Measurements from ENCODE around the gene TSGA10IP.

The TSGA10IP gene

DNA sequence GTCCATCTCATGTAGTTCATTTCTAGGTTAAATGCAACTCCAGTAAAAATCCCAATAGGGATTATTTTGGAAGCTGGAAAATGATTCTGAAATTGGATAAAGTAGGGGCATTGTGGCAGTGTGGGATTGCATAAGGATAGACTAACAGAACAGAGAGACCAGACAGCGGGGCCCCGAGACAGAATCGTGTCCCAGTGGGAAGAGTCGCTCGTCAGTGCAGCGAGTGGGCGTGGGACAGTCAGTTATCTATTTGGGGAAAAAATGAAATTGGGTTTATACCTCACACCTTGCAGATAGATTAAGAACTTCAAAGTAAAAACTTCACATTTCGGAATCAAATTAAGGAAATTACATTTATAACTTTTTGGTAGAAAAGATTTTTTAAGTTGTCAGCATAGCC lies 26.8 kb downstream of the TSGA10IP start:
- Histone ChIP-seq H3K27me3 (ENCODE audit: insufficient read depth, low read length) (no peaks in the 10 kb centered on the region), H3K9ac (ENCODE audit: low read length) (no peak overlapping the region), H3K79me2 (ENCODE audit: insufficient read depth, low read length) (no peaks in the 10 kb centered on the region), H3K4me2 (ENCODE audit: low read length) (no peak overlapping the region), H3F3A (ENCODE audit: insufficient read depth, low read length) (no peaks in the 10 kb centered on the region), H2AFZ (ENCODE audit: low read length) (no peak overlapping the region), H3K27ac (ENCODE audit: low read depth, low read length, poor library complexity, severe bottlenecking) (no peak overlapping the region), H3K9me2 (ENCODE audit: low read depth, low read length) (no peaks in the 10 kb centered on the region), H3K4me1 (ENCODE audit: insufficient read depth, low read length, severe bottlenecking) (no peaks in the 10 kb centered on the region), H3K4me3 (ENCODE audit: low read depth, low read length, poor library complexity, severe bottlenecking) (no peak overlapping the region), H4K20me1 (ENCODE audit: insufficient read depth, low read length) (no peaks in the 10 kb centered on the region), H3K36me3 (ENCODE audit: insufficient read depth, low read length) (peaks cover 61% of the 10 kb centered on the region), H3K9me3 (ENCODE audit: low read length) (no peaks in the 10 kb centered on the region)
- TF ChIP-seq EZH2 (IDR thresholded peaks at IDR 0.05; ENCODE audit: borderline replicate concordance, low read length), result no peak
- TF ChIP-seq, protein P1, sequence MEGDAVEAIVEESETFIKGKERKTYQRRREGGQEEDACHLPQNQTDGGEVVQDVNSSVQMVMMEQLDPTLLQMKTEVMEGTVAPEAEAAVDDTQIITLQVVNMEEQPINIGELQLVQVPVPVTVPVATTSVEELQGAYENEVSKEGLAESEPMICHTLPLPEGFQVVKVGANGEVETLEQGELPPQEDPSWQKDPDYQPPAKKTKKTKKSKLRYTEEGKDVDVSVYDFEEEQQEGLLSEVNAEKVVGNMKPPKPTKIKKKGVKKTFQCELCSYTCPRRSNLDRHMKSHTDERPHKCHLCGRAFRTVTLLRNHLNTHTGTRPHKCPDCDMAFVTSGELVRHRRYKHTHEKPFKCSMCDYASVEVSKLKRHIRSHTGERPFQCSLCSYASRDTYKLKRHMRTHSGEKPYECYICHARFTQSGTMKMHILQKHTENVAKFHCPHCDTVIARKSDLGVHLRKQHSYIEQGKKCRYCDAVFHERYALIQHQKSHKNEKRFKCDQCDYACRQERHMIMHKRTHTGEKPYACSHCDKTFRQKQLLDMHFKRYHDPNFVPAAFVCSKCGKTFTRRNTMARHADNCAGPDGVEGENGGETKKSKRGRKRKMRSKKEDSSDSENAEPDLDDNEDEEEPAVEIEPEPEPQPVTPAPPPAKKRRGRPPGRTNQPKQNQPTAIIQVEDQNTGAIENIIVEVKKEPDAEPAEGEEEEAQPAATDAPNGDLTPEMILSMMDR (IDR thresholded peaks at IDR 0.05; ENCODE audit: low read length), result no peak

DNA sequence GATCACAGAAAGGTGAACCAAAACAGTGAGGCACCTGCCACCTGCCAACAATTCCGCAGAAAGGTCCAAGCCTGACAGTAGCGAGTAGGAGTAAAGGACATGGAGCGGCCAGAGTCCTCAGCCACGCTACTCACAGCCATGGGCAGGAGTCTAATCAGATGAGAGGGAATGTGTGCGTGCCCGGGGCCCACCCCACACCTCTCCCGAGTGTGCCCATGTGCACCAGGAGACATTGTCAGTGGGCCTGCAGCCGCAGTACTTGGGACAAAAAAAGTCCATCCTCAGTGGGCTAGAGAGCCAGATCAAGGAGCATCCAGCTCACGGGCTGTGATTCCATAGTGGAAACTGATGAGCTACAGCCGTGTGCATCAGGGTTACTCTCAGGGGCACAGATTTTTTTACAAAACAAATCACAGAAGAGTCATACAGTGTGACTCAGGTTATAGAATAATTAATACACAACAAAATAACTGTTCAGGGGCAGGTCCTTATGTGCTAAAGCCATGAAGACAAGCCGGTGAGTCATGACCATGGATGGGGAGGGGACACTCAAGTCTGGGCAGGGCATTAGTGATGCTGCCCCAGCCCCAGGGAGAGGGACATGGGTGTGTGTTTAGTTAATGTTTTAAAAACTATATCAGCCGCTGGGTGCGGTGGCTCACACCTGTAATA lies 28.3 kb downstream of the TSGA10IP start:
- Histone ChIP-seq H3K9me3 (ENCODE audit: low read length) (no peaks in the 10 kb centered on the region), H3K27me3 (ENCODE audit: insufficient read depth, low read length) (no peaks in the 10 kb centered on the region), H3K36me3 (ENCODE audit: insufficient read depth, low read length) (peaks cover 55% of the 10 kb centered on the region), H3K4me2 (ENCODE audit: low read length) (no peak overlapping the region), H2AFZ (ENCODE audit: low read length) (no peak overlapping the region), H3F3A (ENCODE audit: insufficient read depth, low read length) (no peaks in the 10 kb centered on the region), H4K20me1 (ENCODE audit: insufficient read depth, low read length) (no peaks in the 10 kb centered on the region), H3K27ac (ENCODE audit: low read depth, low read length, poor library complexity, severe bottlenecking) (no peak overlapping the region), H3K9me2 (ENCODE audit: low read depth, low read length) (no peaks in the 10 kb centered on the region), H3K4me3 (ENCODE audit: low read depth, low read length, poor library complexity, severe bottlenecking) (no peak overlapping the region), H3K79me2 (ENCODE audit: insufficient read depth, low read length) (no peaks in the 10 kb centered on the region), H3K9ac (ENCODE audit: low read length) (no peak overlapping the region), H3K4me1 (ENCODE audit: insufficient read depth, low read length, severe bottlenecking) (no peaks in the 10 kb centered on the region)
- TF ChIP-seq, protein P1 (IDR thresholded peaks at IDR 0.05; ENCODE audit: low read length), result no peak
- TF ChIP-seq EZH2 (IDR thresholded peaks at IDR 0.05; ENCODE audit: borderline replicate concordance, low read length), result no peak

DNA sequence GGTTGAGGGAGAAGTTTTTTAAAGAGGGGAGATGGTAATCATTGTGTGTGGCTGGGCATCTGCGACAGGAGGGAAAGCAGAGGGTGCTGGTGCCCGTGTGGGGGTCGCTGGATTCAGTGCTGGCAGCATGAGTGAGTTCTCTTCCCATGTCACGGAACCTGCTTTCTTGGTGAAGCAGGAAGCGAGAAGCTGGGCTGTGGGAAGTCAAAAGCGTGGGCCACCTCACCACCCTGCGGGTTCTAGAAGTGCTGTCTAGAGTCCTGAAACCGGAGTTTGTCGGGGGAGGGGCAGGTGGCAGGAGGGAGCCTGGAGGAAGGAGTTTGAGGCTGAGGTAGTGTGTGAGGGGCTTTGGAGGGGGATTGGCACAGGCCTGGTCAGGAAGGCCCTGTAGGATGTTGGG lies 30.5 kb downstream of the TSGA10IP start:
- no peaks in the 10 kb centered on the region for H3K4me1 ChIP-seq (ENCODE audit: insufficient read depth, low read length, severe bottlenecking)
- no peaks in the 10 kb centered on the region for H3K9me3 ChIP-seq (ENCODE audit: low read length)
- no peak for TF ChIP-seq EZH2 (IDR thresholded peaks at IDR 0.05; ENCODE audit: borderline replicate concordance, low read length)
- TF ChIP-seq, protein P1 (IDR thresholded peaks at IDR 0.05; ENCODE audit: low read length), result no peak
- peaks cover 47% of the 10 kb centered on the region for H3K36me3 ChIP-seq (ENCODE audit: insufficient read depth, low read length)
- H3K4me3 ChIP-seq (ENCODE audit: low read depth, low read length, poor library complexity, severe bottlenecking), result no peak overlapping the region
- no peaks in the 10 kb centered on the region for H4K20me1 ChIP-seq (ENCODE audit: insufficient read depth, low read length)
- no peak overlapping the region for H3K4me2 ChIP-seq (ENCODE audit: low read length)
- no peaks in the 10 kb centered on the region for H3F3A ChIP-seq (ENCODE audit: insufficient read depth, low read length)
- H3K9ac ChIP-seq (ENCODE audit: low read length), result no peak overlapping the region
- H2AFZ ChIP-seq (ENCODE audit: low read length), result no peak overlapping the region
- H3K27ac ChIP-seq (ENCODE audit: low read depth, low read length, poor library complexity, severe bottlenecking), result no peak overlapping the region
- no peaks in the 10 kb centered on the region for H3K79me2 ChIP-seq (ENCODE audit: insufficient read depth, low read length)
- H3K27me3 ChIP-seq (ENCODE audit: insufficient read depth, low read length), result no peaks in the 10 kb centered on the region
- H3K9me2 ChIP-seq (ENCODE audit: low read depth, low read length), result no peaks in the 10 kb centered on the region
